ENCODE measurements around the gene FAM181B. TPM values are rescaled to one million over a fixed set of nuclear protein-coding genes. Genes with fewer than 3 reads are reported as not detected.

Gene FAM181B
- total RNA-seq, 1 donor from 2014 or later: 0.40 TPM

DNA sequence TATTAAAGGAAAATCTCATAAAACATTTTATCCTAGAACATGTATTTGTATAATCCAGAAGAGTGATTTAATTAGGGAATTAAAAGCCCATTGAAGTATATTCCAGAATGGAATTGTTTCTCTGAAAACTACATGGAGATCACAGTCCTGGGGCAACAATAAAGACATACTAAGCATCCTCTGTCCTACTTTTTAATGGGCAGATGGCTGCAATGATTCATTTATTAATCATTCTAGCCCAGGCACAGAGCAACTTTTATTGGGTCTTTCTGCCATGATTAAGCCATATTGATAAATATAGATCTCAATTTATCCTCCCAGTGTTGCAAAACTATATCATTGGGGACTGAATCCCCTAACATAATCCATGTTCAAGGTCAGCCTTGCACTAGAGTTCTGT is 22.0 kb downstream of the FAM181B start:
- peaks cover 14% of the 10 kb centered on the region for H3K27me3 Mint-ChIP-seq (ENCODE audit: low read depth)
- H3K4me3 Mint-ChIP-seq: no peak overlapping the region
- DNase-seq (ENCODE audit: low spot score in 2 of 2, unreplicated experiment in 2 of 2): no peak
- no peaks in the 10 kb centered on the region for H3K9me3 Mint-ChIP-seq
- no peaks in the 10 kb centered on the region for H3K36me3 Mint-ChIP-seq
- TF ChIP-seq, protein P1, sequence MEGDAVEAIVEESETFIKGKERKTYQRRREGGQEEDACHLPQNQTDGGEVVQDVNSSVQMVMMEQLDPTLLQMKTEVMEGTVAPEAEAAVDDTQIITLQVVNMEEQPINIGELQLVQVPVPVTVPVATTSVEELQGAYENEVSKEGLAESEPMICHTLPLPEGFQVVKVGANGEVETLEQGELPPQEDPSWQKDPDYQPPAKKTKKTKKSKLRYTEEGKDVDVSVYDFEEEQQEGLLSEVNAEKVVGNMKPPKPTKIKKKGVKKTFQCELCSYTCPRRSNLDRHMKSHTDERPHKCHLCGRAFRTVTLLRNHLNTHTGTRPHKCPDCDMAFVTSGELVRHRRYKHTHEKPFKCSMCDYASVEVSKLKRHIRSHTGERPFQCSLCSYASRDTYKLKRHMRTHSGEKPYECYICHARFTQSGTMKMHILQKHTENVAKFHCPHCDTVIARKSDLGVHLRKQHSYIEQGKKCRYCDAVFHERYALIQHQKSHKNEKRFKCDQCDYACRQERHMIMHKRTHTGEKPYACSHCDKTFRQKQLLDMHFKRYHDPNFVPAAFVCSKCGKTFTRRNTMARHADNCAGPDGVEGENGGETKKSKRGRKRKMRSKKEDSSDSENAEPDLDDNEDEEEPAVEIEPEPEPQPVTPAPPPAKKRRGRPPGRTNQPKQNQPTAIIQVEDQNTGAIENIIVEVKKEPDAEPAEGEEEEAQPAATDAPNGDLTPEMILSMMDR (IDR thresholded peaks at IDR 0.05; ENCODE audit: unreplicated experiment): no peak
- no peaks in the 10 kb centered on the region for H3K4me1 Mint-ChIP-seq
- no peak overlapping the region for H3K27ac Mint-ChIP-seq

GRCh38 chr11:82703796-82704195 is 29.9 kb downstream of the FAM181B start:
- TF ChIP-seq, protein P1 (IDR thresholded peaks at IDR 0.05; ENCODE audit: unreplicated experiment): no peak
- Mint-ChIP-seq H3K4me1 (no peaks in the 10 kb centered on the region), H3K27me3 (ENCODE audit: low read depth) (peaks cover 28% of the 10 kb centered on the region), H3K9me3 (no peaks in the 10 kb centered on the region), H3K4me3 (no peak overlapping the region), H3K27ac (no peak overlapping the region), H3K36me3 (no peaks in the 10 kb centered on the region)
- DNase-seq (ENCODE audit: low spot score in 2 of 2, unreplicated experiment in 2 of 2): no peak

DNA sequence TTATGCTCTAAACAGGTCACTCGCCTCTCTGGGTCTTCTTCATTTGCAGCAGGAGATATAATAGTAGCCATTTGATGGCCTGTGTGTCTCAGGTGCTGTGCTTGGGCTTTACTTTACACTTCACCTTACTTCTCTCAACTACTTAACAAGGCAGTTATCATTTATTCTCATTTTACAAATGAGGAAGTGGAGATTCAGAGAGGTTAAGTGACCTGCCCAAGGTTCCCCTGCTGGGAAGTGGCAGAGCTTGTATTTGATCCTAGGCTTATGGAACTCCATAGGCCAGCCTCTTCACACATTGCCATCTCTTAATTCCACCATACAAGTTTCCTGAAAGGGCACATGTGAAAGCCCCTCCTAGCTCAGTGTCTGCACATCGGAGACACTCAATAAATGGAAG is 30.4 kb downstream of the FAM181B start:
- no peaks in the 10 kb centered on the region for H3K36me3 Mint-ChIP-seq
- no peaks in the 10 kb centered on the region for H3K9me3 Mint-ChIP-seq
- H3K4me3 Mint-ChIP-seq: no peak overlapping the region
- TF ChIP-seq, protein P1 (IDR thresholded peaks at IDR 0.05; ENCODE audit: unreplicated experiment): no peak
- peaks cover 27% of the 10 kb centered on the region for H3K27me3 Mint-ChIP-seq (ENCODE audit: low read depth)
- DNase-seq (ENCODE audit: low spot score in 2 of 2, unreplicated experiment in 2 of 2): no peak
- H3K4me1 Mint-ChIP-seq: no peaks in the 10 kb centered on the region
- no peak overlapping the region for H3K27ac Mint-ChIP-seq

GRCh38 chr11:82701847-82702520 is 31.7 kb downstream of the FAM181B start:
- H3K27me3 Mint-ChIP-seq (ENCODE audit: low read depth): peaks cover 23% of the 10 kb centered on the region
- H3K4me1 Mint-ChIP-seq: no peaks in the 10 kb centered on the region
- H3K36me3 Mint-ChIP-seq: no peaks in the 10 kb centered on the region
- no peaks in the 10 kb centered on the region for H3K9me3 Mint-ChIP-seq
- TF ChIP-seq, protein P1 (IDR thresholded peaks at IDR 0.05; ENCODE audit: unreplicated experiment): peak; percentile 76
- peak in 1 of 2 experiments; percentile 63 for DNase-seq (ENCODE audit: low spot score in 2 of 2, unreplicated experiment in 2 of 2)
- H3K27ac Mint-ChIP-seq: no peak overlapping the region
- H3K4me3 Mint-ChIP-seq: no peak overlapping the region

GRCh38 chr11:82698576-82699352 is 34.9 kb downstream of the FAM181B start:
- Mint-ChIP-seq H3K36me3 (no peaks in the 10 kb centered on the region), H3K9me3 (no peaks in the 10 kb centered on the region), H3K4me3 (no peak overlapping the region), H3K4me1 (no peaks in the 10 kb centered on the region), H3K27ac (no peak overlapping the region), H3K27me3 (ENCODE audit: low read depth) (peaks cover 8% of the 10 kb centered on the region)
- TF ChIP-seq, protein P1 (IDR thresholded peaks at IDR 0.05; ENCODE audit: unreplicated experiment): no peak
- DNase-seq (ENCODE audit: low spot score in 2 of 2, unreplicated experiment in 2 of 2): no peak

Measured in mesothelial cell of epicardium (in vitro differentiated cells).